HG03342 (cell line): ENCODE results near the gene STX7.

Experiments
- ATAC-seq: cut with Tn5 transposase; IDR thresholded peaks from one replicate; pipeline ENCODE4 v1.9.1; 2021; ENCODE audit warnings: mild to moderate bottlenecking, moderate library complexity; ENCODE audit not compliant: unreplicated experiment

Gene STX7

DNA sequence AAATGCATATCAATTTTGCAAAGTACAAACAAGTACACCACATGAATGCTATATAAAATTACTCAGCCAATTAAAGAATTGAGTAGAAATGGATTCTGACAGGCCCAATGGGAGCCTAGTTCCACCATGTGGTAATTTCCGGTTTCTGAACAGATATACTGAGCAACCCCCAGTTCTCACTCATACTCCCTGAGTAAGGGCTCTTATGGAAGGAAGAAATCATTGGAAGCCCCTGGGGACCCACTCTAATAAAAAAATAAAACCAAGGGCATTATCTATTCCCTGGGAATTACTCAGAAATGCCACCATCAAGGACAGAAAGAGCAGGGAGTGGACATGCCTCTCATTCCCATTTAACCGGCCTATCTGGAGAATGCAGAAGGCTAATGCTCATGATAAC is 34.6 kb downstream of the STX7 start:
- no peak for ATAC-seq

DNA sequence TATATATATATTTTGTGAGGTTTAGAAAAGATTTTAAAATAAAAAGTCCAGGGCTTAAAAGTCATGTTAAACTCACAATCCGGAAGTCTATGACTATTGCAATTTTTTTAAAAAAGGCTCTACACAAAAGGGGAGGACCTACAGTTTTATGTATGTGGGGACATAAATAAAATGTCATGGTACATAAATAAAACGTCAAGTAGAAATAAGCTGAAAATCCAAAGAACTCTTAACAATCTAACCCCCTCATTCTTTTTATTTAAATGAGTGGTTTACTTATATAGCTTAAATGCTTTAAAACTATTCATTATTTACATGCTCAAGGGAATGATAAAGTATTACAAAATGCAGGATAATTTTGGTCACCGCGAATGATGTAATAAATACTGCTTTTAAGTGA is 36.2 kb downstream of the STX7 start:
- ATAC-seq = no peak

DNA sequence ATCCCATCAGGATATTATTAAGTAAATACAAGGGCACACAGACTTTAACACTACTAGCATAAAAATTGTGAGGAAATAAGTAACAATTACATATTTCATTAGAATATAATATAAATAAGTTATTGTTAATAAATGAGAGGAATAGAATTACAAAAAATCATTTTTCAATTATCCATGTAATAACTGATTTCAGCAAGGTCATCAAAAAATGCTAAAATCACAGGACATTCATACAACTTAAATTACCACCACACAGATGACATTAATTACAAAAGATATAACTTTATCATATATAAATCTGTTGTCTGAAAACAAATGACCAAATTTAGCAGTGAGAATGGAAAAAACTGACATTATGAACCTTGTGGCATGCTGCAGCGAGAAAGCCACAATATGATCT is 37.0 kb downstream of the STX7 start:
- no peak for ATAC-seq

DNA sequence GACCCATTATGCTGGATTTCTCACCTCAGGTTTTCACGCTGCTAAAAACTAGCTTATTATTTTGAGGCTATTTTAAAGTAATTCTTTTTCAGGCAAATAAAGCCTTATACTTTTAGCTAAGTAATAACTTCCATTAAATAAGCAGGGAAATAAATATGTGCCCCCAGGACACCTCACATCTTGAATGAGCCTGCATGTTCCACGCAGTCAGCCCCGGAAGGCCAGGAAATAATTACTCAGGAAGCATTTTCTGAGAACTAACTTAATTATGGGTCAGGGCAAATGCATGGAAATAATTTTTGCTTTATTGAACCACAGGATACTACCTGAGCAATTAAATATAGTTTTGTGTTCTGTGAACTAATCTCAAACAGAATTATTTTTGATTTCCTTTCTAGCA is 41.1 kb downstream of the STX7 start:
- ATAC-seq = no peak

DNA sequence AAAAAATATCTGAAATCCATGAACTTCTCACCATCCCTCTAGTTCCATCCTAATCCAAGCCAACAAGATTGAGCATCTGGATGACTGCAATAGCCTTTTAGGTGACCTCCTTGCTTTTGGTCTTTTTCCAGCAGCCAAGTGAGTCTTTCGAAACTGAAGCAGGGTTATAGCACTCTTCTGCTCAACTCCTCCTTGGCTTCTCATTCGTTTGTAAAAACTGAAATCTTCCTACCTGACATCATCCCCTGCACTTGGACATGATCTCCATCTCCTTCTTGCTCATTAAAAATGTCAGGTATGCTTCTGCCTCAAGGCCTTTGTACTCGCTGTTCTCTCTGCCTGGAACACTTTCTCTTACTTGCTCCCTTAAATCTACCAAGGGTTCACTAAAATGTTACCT is 46.0 kb downstream of the STX7 start:
- no peak for ATAC-seq

DNA sequence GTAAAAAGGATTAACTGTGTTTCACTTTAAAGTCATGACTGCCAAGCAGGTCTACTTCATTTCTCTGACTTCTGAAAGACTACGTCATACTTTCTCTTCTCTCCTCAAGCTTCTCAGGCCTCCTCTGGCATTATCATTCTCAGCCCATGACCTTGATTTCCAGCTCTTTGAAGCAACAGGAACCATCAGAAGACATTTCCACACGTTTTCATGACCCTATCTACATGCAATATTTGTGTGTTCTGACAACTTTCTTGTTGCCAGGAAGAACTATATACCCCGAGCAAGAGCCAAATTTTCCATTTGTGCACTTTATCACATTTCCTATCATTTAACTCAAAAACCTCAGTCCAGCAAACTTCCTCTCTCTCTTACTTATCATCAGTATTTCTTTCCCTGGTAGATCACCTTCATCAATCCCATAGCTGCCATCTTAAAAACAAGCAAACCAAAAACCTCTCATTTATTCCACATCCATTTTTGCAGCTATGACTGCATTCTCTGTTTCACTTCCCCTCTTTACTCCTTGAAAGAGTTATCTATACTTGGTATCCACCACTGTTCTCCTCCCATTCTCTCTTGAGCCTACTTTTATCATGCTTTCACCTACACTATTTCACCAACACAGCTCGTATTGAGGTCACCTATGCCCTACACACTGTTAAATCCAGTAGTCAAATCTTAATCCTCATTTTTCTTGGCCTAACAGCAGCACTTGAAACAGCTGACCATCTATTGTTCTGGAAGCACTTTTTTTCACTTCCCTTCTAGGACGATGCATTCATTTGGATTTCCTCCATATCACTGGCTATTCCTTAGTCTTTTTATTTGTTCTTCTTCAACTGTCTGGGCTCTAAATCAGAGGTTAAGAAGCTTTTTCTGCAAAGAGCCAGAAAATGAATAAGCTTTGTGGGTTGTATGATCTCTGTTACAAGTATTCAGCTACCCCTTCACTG is 47.1 kb downstream of the STX7 start:
- peak; percentile 82 for ATAC-seq

DNA sequence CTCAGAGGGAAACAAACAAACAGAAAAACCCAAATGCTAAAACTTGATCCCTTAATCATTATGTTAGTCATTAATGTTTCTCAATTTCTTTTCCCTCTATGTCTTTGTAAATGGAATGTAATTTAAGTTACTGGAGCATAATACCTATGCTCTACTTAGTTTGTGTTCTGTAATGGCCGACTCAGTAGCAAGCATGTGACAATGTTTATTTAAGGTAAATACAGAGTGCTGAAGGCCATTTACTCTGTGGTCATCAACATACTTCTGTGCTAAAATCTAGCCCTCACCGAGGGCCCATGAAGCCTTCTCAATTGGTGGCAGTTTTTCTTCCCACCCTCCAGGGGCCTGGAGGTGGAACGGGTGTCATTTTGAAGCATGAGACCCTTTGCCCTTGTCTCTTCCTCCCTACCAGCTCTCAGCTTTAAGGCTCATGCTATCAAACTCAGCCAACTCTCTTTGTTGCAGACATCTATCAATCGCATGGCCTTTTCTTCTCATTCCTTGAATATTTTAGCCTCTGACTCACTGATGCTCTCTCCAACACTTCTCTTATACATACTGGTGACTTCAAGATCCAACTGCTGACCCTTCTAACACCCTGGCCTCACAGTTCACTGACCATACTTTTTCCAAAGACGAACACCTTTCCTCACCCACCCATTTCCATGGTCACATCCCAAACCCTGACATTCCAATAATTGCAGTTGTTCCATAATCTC is 48.2 kb downstream of the STX7 start:
- no peak for ATAC-seq

DNA sequence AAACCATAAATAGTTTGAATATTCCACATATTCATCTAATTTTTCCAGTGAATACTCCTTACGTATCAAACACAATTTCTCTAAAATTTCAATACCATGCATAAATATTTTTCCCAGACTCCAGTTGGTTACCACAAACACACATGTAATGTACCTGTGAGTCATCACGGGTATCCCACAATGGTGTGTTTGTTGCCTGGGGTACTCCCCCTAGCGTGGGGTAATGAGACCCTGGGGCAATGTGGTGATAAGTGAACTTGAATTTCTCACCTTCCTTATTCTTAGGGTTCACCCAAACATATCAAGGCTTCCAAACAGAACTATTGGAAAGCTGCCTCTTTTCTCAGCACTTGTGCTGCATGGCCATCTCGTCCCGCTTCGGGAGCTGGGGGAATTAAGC is 51.0 kb downstream of the STX7 start:
- ATAC-seq = no peak

DNA sequence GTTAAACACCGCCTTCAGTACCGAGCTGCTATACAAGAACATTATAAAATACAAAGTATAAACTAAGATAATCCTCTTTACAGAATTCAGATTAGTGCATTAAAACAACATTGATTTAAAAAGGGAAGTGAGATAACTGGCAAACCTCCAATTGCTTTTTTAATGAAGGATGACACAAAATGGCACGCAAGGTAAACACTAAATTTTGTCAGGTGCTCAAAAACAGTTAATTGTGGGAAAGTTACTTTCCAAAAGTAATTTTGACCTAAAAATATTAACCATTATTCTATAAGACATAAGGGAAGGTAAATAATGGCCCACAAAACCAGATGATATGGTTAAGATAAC is 53.3 kb downstream of the STX7 start:
- no peak for ATAC-seq

DNA sequence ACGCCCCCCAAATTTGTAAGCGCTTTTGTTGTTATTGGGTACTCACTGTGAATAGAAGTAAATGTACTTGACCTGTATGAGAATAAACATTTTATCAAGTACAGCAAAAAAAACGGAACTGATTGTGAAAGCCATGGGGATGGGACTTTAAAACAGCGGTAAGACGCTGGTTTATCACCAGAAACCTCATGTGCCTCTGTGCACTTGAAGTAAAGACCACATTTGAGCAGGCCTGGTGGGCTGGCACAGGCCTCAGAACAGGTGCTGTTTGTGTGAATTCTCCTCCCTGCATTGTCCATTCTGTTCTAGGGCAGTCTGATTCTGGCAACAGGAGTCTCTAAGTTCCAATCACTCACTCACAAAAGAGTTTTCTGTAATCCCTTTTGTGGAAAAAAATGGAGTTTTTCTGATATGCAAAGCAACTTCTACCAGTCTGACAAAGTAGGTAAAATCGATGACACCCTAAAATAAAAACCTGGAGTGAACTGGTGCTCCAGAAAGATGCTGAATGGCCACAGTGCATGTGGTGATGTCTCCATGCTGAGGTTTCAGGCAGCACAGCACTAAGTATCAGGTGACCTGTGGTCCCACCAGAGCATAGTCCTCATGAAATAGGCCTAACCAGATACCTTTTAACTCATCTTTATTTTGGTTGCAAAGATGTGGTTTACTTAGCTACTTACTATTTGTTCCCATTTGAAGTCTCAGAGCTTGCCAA is 53.9 kb downstream of the STX7 start:
- no peak for ATAC-seq

DNA sequence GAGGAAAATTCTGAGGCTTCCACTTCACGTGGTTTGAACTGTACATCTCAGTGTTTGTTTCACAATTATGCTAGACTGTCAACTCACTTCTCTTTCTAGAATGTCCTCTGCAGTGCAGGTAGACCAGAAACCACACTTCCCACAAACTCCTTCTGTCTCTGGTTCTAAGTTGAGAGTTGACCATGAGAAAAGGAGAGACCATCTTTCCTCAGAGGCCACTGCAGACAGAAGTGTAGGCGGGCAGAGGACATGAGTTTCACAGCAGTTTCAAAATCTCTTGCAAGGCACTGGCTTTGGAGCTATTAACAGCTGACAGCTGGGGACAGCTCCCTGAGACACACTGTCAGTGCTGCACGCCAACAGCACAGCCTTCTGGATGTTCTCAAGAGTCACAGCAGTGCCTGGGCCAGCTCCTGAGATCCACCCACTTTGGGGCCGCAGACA is 56.2 kb downstream of the STX7 start:
- ATAC-seq = peak; percentile 92

DNA sequence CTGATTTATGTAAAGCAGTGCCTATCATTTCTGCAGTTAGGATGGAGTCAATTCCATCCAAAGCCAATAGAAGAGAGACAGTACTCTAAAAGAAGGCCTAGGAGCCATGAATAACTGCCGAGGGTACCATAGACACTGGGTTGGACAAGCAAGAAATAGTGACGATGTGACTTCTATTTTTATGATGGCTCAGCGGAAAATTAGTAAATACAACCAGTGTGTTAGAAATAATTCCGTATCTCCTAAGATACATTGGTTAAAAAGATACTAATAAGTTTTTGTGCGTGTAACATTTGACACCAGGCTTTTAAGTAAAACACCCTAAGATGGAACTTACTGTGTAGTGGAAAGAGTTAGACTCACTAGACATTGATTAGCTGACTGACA is 66.1 kb downstream of the STX7 start:
- ATAC-seq = no peak

DNA sequence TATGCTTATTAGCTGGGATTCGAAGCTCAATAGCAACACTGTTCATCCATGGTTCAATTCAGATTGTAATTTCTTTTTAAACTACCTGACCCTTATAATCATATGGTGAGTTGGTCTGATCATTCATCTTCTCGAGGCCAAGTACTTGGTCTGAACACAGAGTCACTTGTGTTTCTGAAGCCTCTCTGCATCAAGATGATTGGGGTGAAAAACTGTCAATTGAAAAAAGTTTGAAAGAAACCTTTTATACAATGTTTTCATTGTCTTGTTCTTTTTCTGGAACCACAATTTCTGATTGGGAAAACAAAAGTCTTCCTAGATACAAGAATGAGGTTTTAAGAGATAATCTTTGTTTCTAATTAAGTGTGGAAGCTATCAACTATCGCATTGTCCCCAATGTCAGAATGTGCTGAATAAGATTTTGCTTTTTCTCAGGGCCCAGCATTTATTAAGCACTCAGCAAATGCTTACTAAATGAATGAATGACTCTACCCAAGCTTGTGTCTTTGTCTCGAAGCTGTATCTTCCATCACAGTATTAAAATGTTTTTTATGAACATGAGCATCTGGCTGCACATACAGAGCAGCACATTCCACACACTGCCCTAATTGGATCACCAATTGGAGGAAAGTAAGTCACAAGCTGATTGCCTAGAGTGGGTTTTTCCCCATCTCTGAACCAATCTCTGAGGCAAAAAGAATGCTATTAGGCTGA is 66.6 kb downstream of the STX7 start:
- ATAC-seq = no peak

DNA sequence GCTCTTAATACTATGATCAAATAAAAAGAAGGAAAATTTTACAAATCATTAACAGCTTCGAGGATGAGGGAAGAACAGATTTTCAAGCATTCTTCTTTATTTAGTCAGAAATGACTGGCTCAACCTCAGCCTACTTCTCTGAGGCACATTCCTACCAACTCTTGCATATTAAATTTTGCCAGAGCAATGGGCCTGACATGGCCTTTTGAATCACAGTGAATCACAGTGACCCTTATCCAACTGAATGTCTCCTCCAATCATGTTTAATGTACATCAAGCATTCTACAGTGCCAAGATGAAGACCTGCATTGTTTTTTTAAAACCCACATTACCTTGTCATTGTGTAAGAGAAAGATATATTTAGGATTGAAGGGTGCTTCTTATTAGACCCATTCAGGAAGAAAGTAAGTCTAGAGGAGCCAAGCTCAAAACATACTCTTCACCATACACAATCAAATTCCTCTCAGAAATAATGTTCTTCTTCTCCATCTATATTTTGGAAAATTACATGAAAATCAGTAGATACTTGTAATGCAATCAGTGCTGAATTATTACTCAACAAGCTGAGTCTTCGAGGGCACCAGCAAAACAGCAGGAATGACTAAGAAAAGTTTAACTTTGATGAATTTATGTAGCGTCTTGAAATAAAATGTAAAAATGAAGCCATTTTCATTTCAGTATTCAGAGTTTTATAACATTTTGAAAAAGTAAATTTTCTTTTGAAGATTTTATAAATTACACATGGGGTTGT is 67.5 kb downstream of the STX7 start:
- ATAC-seq = no peak

DNA sequence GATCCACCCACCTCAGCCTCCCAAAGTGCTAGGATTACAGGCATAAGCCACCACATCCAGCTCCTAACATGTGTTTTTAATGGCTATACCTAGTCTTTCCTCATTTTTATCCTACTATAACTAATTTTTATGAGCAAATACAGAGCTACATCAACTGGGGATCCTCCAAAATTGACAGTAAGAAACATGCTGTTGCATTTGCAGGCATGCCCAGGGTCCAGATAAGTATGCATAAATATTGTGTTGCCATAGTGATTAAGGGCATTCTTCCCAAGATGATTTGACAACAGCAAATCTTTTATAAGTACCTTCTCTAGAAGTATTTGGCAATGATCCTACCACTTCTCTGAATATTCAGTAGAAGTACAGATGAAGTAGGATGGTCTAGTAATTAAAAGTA is 69.7 kb downstream of the STX7 start:
- ATAC-seq = no peak

DNA sequence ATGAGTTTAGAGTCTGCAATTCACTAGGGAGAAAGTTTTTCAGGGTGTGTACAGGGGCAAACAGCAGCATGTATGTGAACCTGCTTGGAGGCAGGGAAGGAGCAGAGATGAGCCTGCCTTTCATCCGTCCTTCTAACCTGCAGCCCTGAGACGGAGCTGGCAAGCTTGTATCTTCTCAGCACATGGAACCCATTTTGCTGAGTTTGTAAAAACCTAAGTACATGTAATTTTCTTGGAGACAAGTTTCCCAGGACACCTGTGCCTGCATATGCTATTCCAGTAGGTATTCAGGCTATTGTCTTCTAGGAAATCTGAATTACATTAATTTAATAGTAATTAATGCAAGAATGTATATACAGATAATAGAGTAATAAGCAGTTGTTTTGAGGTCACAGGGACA is 82.8 kb downstream of the STX7 start:
- no peak for ATAC-seq

DNA sequence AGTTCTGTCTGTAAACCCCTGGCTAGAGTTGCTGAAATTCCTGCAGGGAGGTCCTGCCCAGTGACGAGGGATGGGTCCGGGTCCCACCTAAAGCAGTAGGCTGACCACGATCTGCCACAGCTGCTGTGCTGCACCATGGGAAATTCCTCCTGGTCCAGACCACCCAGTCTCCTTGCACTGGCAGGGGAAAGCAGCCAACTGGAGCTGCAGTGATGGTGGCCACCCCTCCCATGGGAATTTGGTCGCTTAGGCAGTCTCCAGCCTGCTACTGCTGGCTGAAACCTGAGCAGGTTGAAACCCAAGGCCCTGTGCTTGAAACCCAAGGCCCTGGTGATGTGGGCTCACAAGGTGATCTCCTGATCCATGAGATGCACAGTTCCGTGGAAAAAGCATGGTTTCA is 87.7 kb downstream of the STX7 start:
- no peak for ATAC-seq

DNA sequence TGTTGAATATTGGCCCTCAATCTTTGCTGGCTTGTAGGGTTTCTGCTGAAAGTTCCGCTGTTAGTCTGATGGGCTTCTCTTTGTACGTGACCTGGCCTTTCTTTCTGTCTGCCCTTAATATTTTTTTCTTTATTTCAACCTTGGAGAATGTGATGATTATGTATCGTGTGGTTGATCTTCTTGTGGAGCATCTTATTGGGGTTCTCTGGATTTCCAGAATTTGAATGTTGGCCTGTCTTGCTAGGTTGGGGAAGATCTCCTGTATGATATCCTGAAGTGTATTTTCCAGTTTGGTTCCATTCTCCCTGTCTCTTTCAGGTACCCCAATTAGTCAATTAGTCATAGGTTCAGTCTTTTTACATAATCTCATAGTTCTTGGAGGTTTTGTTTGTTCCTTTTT is 89.1 kb downstream of the STX7 start:
- no peak for ATAC-seq

DNA sequence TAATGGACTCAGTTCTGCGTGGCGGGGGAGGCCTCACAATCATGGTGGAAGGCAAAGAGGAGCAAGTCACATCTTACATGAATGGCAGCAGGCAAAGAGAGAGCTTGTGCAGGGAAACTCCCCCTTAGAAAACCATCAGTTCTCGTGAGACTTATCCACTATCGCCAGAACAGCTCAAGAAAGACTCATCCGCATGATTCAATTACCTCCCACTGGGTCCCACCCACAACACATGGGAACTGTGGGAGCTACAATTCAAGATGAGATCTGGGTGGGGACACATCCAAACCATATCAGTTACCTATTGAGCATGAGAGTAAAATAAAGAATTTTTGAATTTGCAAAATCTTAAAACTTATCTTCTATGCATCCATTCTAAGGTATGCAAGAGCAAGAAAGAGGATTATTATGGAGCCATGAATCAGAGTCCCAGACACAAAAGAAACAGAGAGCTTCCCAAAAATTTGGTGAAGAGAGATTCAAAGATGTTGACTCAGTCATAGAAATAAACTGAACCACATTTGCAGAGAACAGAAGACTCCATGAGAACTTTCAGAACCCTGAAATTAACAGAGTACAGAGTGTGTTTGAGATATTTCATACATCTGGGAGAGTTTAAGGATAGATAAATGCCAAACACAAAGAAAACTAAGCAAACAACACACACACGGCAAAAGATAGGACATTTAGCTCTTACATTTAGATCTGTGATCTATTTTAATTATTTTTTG is 94.5 kb downstream of the STX7 start:
- ATAC-seq = no peak

DNA sequence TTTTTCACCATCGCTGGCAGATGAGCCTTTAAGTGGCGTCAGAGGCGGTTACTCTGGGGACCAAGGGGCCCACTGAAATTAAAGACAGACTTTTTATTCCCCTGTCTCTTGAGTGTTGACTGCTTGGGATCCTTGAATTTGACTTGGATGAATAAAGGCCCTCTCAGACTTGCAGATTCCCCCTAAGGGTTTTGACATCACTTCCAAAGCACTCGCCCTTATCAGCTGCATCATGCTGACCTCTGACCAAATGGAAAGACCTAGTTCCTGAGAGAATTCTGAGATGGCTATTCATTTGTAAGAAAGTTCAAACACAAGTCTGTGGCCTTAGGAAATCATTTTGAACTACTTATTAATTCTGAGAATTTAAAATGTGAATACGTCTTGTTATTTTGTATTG is 98.2 kb downstream of the STX7 start:
- ATAC-seq = no peak
